Neural progenitor cell (in vitro differentiated cells): ENCODE data around the gene MKS1. TPM values are rescaled to one million over a fixed set of nuclear protein-coding genes. Genes with fewer than 3 reads are reported as not detected.

ENCODE experiments used
- DNase-seq: peaks from one replicate; pipeline ENCODE4 v3.0.0-alpha.2; 2016; ENCODE audit warnings: low spot score
- H2AFZ ChIP-seq: fragments of 200-600 bp; sonication (generic); replicated peaks from 2 replicates; pipeline ENCODE4 v1.6.1; 2016; ENCODE audit warnings: antibody characterized with exemption
- H3F3A ChIP-seq: fragments of 200-600 bp; sonication (generic); 2 replicates; pipeline ENCODE4 v1.6.1; 2016; ENCODE audit warnings: antibody characterized with exemption, low read depth
- H3K27ac ChIP-seq: fragments of 200-600 bp; sonication (generic); 2 replicates; pipeline ENCODE4 v1.5.1; 2016; ENCODE audit warnings: mild to moderate bottlenecking
- H3K27me3 ChIP-seq: fragments of 200-600 bp; sonication (generic); 2 replicates; pipeline ENCODE4 v1.6.1; 2016; ENCODE audit warnings: mild to moderate bottlenecking, moderate library complexity
- H3K36me3 ChIP-seq: fragments of 200-600 bp; sonication (generic); 2 replicates; pipeline ENCODE4 v1.5.1; 2016
- H3K4me1 ChIP-seq: fragments of 200-600 bp; sonication (generic); 2 replicates; pipeline ENCODE4 v1.6.1; 2016; ENCODE audit warnings: mixed run types
- H3K4me2 ChIP-seq: fragments of 200-600 bp; sonication (generic); 2 replicates; pipeline ENCODE4 v1.6.1; 2016
- H3K4me3 ChIP-seq: fragments of 200-600 bp; sonication (generic); 2 replicates; pipeline ENCODE4 v1.5.1; 2016
- H3K79me2 ChIP-seq: fragments of 200-600 bp; sonication (generic); 2 replicates; pipeline ENCODE4 v1.6.1; 2016; ENCODE audit warnings: low read depth
- H3K9ac ChIP-seq: fragments of 200-600 bp; sonication (generic); 2 replicates; pipeline ENCODE4 v1.6.1; 2016
- H3K9me3 ChIP-seq: fragments of 200-600 bp; sonication (generic); 2 replicates; pipeline ENCODE4 v1.5.1; 2016; ENCODE audit warnings: low read depth
- H4K20me1 ChIP-seq: fragments of 200-600 bp; sonication (generic); 2 replicates; pipeline ENCODE4 v1.6.1; 2016; ENCODE audit warnings: low read depth
- H3K27ac Mint-ChIP-seq: 3 replicates; pipeline ENCODE4 v1.8.0; 2021; ENCODE audit warnings: mixed read lengths
- H3K27me3 Mint-ChIP-seq: 2 replicates; pipeline ENCODE4 v1.8.0; 2022; ENCODE audit warnings: low read depth, mild to moderate bottlenecking, inconsistent platforms, moderate library complexity, mixed read lengths; ENCODE audit not compliant: insufficient read depth
- H3K36me3 Mint-ChIP-seq: 3 replicates; pipeline ENCODE4 v1.8.0; 2021; ENCODE audit warnings: mixed read lengths
- H3K4me1 Mint-ChIP-seq: 3 replicates; pipeline ENCODE4 v1.8.0; 2021; ENCODE audit warnings: mixed read lengths
- H3K4me3 Mint-ChIP-seq: 3 replicates; pipeline ENCODE4 v1.8.0; 2021; ENCODE audit warnings: mild to moderate bottlenecking, moderate library complexity, mixed read lengths
- H3K9me3 Mint-ChIP-seq: 3 replicates; pipeline ENCODE4 v1.8.0; 2020; ENCODE audit warnings: mixed read lengths
- CTCF ChIP-seq: fragments of 200-600 bp; sonication (generic); IDR thresholded peaks from 2 replicates; pipeline ENCODE4 v1.5.1; 2017; ENCODE audit warnings: antibody characterized with exemption, mild to moderate bottlenecking
- EZH2 ChIP-seq: fragments of 200-600 bp; sonication (generic); IDR thresholded peaks from 2 replicates; pipeline ENCODE4 v1.6.1; 2017; ENCODE audit warnings: antibody characterized with exemption, mild to moderate bottlenecking, moderate library complexity
- EZH2phosphoT487 ChIP-seq: fragments of 200-600 bp; sonication (generic); IDR thresholded peaks from 2 replicates; pipeline ENCODE4 v1.6.1; 2017; ENCODE audit warnings: antibody characterized with exemption
- total RNA-seq: library from RNA; depleted of rRNA; stranded (reverse); fragments of >200 nt; gene quantifications from 2 replicates; pipeline ENCODE4 v1.2.3, GENCODE V29; 2015; ENCODE audit warnings: low replicate concordance

Gene MKS1
- total RNA-seq, 1 donor from 2014 or later: 25.8 TPM

- no peak for DNase-seq
- Histone ChIP-seq H3K27ac (no peak overlapping the region), H3K9me3 (no peaks in the 10 kb centered on the region), H3K4me2 (no peak overlapping the region), H3K9ac (no peak overlapping the region), H2AFZ (no peak overlapping the region), H3K4me3 (no peak overlapping the region), H3K27me3 (peaks cover 2% of the 10 kb centered on the region), H3K79me2 (no peaks in the 10 kb centered on the region), H3K4me1 (no peaks in the 10 kb centered on the region), H4K20me1 (no peaks in the 10 kb centered on the region), H3F3A (no peaks in the 10 kb centered on the region), H3K36me3 (no peaks in the 10 kb centered on the region)
- Mint-ChIP-seq H3K4me3 (no peak overlapping the region), H3K4me1 (peaks cover 4% of the 10 kb centered on the region), H3K9me3 (no peaks in the 10 kb centered on the region), H3K36me3 (peaks cover 4% of the 10 kb centered on the region), H3K27ac (no peak overlapping the region), H3K27me3 (peaks cover 3% of the 10 kb centered on the region)
- TF ChIP-seq EZH2phosphoT487 (no peak), EZH2 (no peak), CTCF (no peak)
Measured at GRCh38 chr17:58202859-58203258, 16.2 kb downstream of the MKS1 start.

GRCh38 chr17:58200024-58200633 lies 18.9 kb downstream of the MKS1 start:
- no peak overlapping the region for H3K4me3 Mint-ChIP-seq
- Histone ChIP-seq H4K20me1 (no peaks in the 10 kb centered on the region), H3K4me3 (no peak overlapping the region)

DNA sequence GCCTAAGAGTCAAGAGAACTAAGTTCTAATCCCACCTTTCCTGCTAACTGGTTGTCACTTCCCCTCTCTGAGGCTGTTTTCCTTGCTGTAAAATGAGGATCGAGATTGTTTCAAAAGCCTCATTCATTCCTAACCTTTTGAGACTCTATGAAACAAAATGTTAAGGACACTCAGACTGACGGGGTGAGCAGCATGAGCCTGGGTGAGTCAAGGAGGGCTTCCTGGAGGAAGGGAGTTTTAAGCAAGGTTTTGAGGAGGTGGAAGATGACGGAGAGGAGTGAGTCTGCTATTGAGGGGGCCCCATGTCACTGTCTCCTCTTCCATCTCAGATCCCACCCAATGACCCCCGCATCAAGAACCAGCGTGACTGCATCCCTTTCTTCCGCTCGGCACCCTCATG lies 22.4 kb downstream of the MKS1 start:
- no peaks in the 10 kb centered on the region for H4K20me1 ChIP-seq
- H3F3A ChIP-seq: no peaks in the 10 kb centered on the region
- no peaks in the 10 kb centered on the region for H3K79me2 ChIP-seq
- H3K4me3 ChIP-seq: no peak overlapping the region
- H3K9ac ChIP-seq: no peak overlapping the region
- no peak overlapping the region for H3K4me2 ChIP-seq
- H3K9me3 ChIP-seq: no peaks in the 10 kb centered on the region
- no peak overlapping the region for H2AFZ ChIP-seq
- Mint-ChIP-seq H3K4me3 (no peak overlapping the region), H3K36me3 (no peaks in the 10 kb centered on the region), H3K9me3 (no peaks in the 10 kb centered on the region), H3K27me3 (peaks cover 13% of the 10 kb centered on the region), H3K4me1 (no peaks in the 10 kb centered on the region), H3K27ac (no peak overlapping the region)
- TF ChIP-seq EZH2phosphoT487 (no peak), CTCF (no peak), EZH2 (no peak)
- H3K4me1 ChIP-seq: no peaks in the 10 kb centered on the region
- H3K36me3 ChIP-seq: no peaks in the 10 kb centered on the region
- no peak for DNase-seq
- H3K27ac ChIP-seq: no peak overlapping the region
- peaks cover 10% of the 10 kb centered on the region for H3K27me3 ChIP-seq

More at GRCh38 chr17:58200024-58200633, 18.9 kb downstream of the MKS1 start:
- Histone ChIP-seq H2AFZ (peak overlapping the region; percentile 17), H3K27ac (no peak overlapping the region), H3F3A (no peaks in the 10 kb centered on the region), H3K79me2 (no peaks in the 10 kb centered on the region), H3K9me3 (no peaks in the 10 kb centered on the region), H3K36me3 (no peaks in the 10 kb centered on the region), H3K4me1 (no peaks in the 10 kb centered on the region), H3K9ac (no peak overlapping the region), H3K4me2 (no peak overlapping the region), H3K27me3 (peaks cover 10% of the 10 kb centered on the region)
- H3K27me3 Mint-ChIP-seq: peaks cover 5% of the 10 kb centered on the region
- H3K36me3 Mint-ChIP-seq: peaks cover under 1% of the 10 kb centered on the region
- no peaks in the 10 kb centered on the region for H3K9me3 Mint-ChIP-seq
- peaks cover under 1% of the 10 kb centered on the region for H3K4me1 Mint-ChIP-seq
- TF ChIP-seq EZH2phosphoT487: no peak
- no peak for TF ChIP-seq EZH2
- TF ChIP-seq CTCF: peak; percentile 73
- H3K27ac Mint-ChIP-seq: no peak overlapping the region
- DNase-seq: peak; percentile 74
